Upper lobe of left lung (tissue), 6 donors: Measurements from ENCODE around the gene DNAJC12. TPM values are rescaled to one million over a fixed set of nuclear protein-coding genes. Genes with fewer than 3 reads are reported as not detected.
A peak's percentile ranks its signal among the peaks of the same experiment; 100 is the strongest.

Source experiments
- ATAC-seq, 2 donors: fragments of 200-7000 bp; cut with Tn5 transposase; one replicate each; pipeline ENCODE4 v1.9.1; 2022; ENCODE audit warnings: mild to moderate bottlenecking in 2 of 2, moderate library complexity in 2 of 2; ENCODE audit not compliant: low FRiP score in 2 of 2
- DNase-seq, 2 donors: peaks; one replicate each; pipeline ENCODE4 v3.0.0-alpha.2; 2019 to 2020
- H3K27ac ChIP-seq, 4 donors: fragments of 200-600 bp; sonication (generic); one replicate each; pipeline ENCODE4 v1.5.1; 2016 to 2019
- H3K27me3 ChIP-seq, 4 donors: fragments of 200-600 bp; sonication (generic); one replicate each; pipeline ENCODE4 v1.5.1; 2017 to 2019
- H3K36me3 ChIP-seq, 4 donors: fragments of 200-600 bp; sonication (generic); one replicate each; pipeline ENCODE4 v1.5.1; 2016 to 2019
- H3K4me1 ChIP-seq, 4 donors: fragments of 200-600 bp; sonication (generic); one replicate each; pipeline ENCODE4 v1.5.1; 2018 to 2019
- H3K4me3 ChIP-seq, 4 donors: fragments of 200-600 bp; sonication (generic); one replicate each; pipeline ENCODE4 v1.5.1; 2017 to 2019; ENCODE audit warnings: mild to moderate bottlenecking in 2 of 4, moderate library complexity in 1 of 4
- H3K9me3 ChIP-seq, 4 donors: fragments of 200-600 bp; sonication (generic); one replicate each; pipeline ENCODE4 v1.5.1; 2018 to 2019
- EP300 ChIP-seq, 4 donors: sonication (generic); formaldehyde crosslinking; IDR thresholded peaks; one replicate each; pipeline ENCODE4 v1.5.1; 2017; ENCODE audit warnings: antibody characterized with exemption in 4 of 4, control low read depth in 2 of 4
- POLR2A ChIP-seq, 4 donors: fragments of 450-650 bp; IDR thresholded peaks; one replicate each; pipeline ENCODE4 v1.5.1; 2016 to 2017; ENCODE audit warnings: antibody characterized with exemption in 4 of 4, mild to moderate bottlenecking in 2 of 4
- POLR2AphosphoS5 ChIP-seq, 2 donors: sonication (generic); formaldehyde crosslinking; IDR thresholded peaks; one replicate each; pipeline ENCODE4 v1.5.1; 2017; ENCODE audit warnings: antibody characterized with exemption in 2 of 2
- WGBS, 2 donors: methylation state at CpG; one replicate each; pipeline ENCODE4 v1.1.5; 2017 to 2018; 5-methylcytosine and 5-hydroxymethylcytosine counted together
- total RNA-seq, 6 donors: library from RNA; depleted of rRNA in 4 of 6; stranded (reverse); fragments of >200 nt in 4 of 6; gene quantifications; one replicate each; pipeline versions ENCODE4 v1.1.0 to v1.2.1, GENCODE V29; 2016 to 2021
- TF ChIP-seq, protein P1 (sequence below), 6 experiments: fragments of 450-650 bp in 4 of 6; fragments of 200-600 bp in 2 of 6; sonication (generic) in 2 of 6; IDR thresholded peaks; one replicate each; pipeline ENCODE4 v1.5.1; 2016 to 2019; ENCODE audit warnings: antibody characterized with exemption in 6 of 6
- donor health status: DM: no; HTN: no; CAD: no; lungs with moderate emphysema.
- donor health status: DM: no; HTN: yes; CAD: no; lungs with severe emphysema.

The DNAJC12 gene
- total RNA-seq, 6 donors from 2014 or later, result 0.60 to 2.7 (median 1.8) TPM; not detected in 1

DNA sequence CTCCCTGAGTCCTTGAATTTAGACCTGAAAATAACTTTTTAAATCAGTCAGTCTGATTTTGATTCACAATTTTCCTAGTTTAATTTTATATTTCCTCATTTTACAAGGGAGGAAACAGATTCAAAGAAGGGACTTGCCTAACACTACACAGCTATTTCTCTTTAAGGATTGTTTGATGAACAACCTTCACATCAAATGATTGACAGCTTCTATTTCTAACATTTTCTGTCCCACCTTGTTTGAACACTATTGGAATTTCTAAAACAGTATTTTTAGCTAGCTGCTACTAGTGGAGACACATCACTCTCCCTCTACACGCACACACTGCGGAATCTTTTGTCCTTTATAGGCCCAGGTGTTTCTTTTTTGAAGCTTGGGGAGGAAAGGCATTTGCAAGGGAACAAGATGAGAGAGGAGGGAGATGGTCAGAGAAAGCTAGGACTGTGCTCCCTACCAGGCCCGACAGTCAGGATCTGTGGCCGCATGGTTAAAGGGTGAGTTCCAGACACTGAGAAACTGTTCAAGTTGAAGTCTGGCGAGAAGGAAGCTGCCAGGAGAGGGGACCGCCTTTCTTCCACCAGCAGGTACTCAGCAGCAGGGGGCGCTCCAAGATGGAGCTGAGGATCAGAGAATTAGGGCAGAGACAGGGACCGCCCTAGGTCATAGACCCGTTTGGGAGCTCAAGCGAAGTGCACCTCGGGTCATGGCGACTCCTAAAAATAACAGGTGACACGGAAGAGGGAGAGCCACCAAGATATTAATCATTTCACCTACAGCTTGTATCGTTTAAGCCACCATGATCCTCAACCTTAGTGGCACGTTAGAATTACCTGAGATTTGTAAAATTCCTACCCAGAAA is 49.7 kb downstream of the DNAJC12 start:
- no peaks in the 10 kb centered on the region for H3K27me3 ChIP-seq
- H3K36me3 ChIP-seq, result no peaks in the 10 kb centered on the region
- no peak overlapping the region for H3K27ac ChIP-seq
- no peak overlapping the region for H3K4me3 ChIP-seq
- DNase-seq, result peak in 1 of 2 donors; percentile 38
- peak in 1 of 2 donors; percentile 74 for ATAC-seq
- 45 to 53% methylated on average over 15 of the region's 15 CpGs for WGBS, 2 donors
- TF ChIP-seq EP300 (IDR thresholded peaks at IDR 0.05) (no peak), POLR2AphosphoS5 (IDR thresholded peaks at IDR 0.05) (no peak), POLR2A (IDR thresholded peaks at IDR 0.05) (no peak)
- TF ChIP-seq, protein P1, sequence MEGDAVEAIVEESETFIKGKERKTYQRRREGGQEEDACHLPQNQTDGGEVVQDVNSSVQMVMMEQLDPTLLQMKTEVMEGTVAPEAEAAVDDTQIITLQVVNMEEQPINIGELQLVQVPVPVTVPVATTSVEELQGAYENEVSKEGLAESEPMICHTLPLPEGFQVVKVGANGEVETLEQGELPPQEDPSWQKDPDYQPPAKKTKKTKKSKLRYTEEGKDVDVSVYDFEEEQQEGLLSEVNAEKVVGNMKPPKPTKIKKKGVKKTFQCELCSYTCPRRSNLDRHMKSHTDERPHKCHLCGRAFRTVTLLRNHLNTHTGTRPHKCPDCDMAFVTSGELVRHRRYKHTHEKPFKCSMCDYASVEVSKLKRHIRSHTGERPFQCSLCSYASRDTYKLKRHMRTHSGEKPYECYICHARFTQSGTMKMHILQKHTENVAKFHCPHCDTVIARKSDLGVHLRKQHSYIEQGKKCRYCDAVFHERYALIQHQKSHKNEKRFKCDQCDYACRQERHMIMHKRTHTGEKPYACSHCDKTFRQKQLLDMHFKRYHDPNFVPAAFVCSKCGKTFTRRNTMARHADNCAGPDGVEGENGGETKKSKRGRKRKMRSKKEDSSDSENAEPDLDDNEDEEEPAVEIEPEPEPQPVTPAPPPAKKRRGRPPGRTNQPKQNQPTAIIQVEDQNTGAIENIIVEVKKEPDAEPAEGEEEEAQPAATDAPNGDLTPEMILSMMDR (IDR thresholded peaks at IDR 0.05), result peak in 5 of 6 experiments; percentile 33 to 48 (median 44)
- H3K4me1 ChIP-seq, result no peaks in the 10 kb centered on the region
- no peaks in the 10 kb centered on the region for H3K9me3 ChIP-seq

- H3K36me3 ChIP-seq, result no peaks in the 10 kb centered on the region
- H3K4me3 ChIP-seq, result no peak overlapping the region
- no peaks in the 10 kb centered on the region for H3K9me3 ChIP-seq
- TF ChIP-seq, protein P1 (IDR thresholded peaks at IDR 0.05), result no peak
- TF ChIP-seq POLR2AphosphoS5 (IDR thresholded peaks at IDR 0.05) (no peak), POLR2A (IDR thresholded peaks at IDR 0.05) (no peak), EP300 (IDR thresholded peaks at IDR 0.05) (no peak)
- no peak overlapping the region for H3K27ac ChIP-seq
- DNase-seq, result no peak
- WGBS, 2 donors, result 55 to 79% methylated on average over 1 of the region's 1 CpG
- ATAC-seq, result no peak
- no peaks in the 10 kb centered on the region for H3K27me3 ChIP-seq
- peaks cover 0 to under 1% (median 0%) of the 10 kb centered on the region in 4 donors for H3K4me1 ChIP-seq
Observed at GRCh38 chr10:67785098-67785497, 52.9 kb downstream of the DNAJC12 start.

DNA sequence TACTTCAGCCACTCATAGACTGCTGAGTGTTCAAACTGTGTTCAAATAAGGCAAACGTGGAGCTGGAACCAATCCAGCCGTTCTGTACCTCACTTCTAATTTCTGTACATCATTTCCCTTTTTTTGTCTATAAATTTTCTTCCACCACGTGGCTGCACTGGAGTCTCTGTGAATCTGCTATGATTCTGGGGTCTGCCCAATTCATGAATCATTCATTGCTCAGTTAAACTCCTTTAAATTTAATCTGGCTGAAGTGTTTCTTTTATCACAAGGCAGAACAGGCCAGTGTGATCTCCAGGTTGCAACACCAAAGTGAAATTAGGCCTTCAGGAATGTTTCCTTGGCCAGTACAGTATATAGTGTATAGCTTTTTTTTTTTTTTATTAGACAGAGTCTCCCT is 53.5 kb downstream of the DNAJC12 start:
- H3K9me3 ChIP-seq, result no peaks in the 10 kb centered on the region
- peaks cover 0 to 5% (median 0%) of the 10 kb centered on the region in 4 donors for H3K4me1 ChIP-seq
- no peaks in the 10 kb centered on the region for H3K36me3 ChIP-seq
- WGBS, 2 donors, result 21 to 23% methylated on average over 3 of the region's 3 CpGs
- TF ChIP-seq, protein P1 (IDR thresholded peaks at IDR 0.05), result no peak
- TF ChIP-seq POLR2A (IDR thresholded peaks at IDR 0.05) (no peak), POLR2AphosphoS5 (IDR thresholded peaks at IDR 0.05) (no peak), EP300 (IDR thresholded peaks at IDR 0.05) (no peak)
- ATAC-seq (no peak), DNase-seq (no peak)
- H3K4me3 ChIP-seq, result no peak overlapping the region
- no peak overlapping the region for H3K27ac ChIP-seq
- no peaks in the 10 kb centered on the region for H3K27me3 ChIP-seq

DNA sequence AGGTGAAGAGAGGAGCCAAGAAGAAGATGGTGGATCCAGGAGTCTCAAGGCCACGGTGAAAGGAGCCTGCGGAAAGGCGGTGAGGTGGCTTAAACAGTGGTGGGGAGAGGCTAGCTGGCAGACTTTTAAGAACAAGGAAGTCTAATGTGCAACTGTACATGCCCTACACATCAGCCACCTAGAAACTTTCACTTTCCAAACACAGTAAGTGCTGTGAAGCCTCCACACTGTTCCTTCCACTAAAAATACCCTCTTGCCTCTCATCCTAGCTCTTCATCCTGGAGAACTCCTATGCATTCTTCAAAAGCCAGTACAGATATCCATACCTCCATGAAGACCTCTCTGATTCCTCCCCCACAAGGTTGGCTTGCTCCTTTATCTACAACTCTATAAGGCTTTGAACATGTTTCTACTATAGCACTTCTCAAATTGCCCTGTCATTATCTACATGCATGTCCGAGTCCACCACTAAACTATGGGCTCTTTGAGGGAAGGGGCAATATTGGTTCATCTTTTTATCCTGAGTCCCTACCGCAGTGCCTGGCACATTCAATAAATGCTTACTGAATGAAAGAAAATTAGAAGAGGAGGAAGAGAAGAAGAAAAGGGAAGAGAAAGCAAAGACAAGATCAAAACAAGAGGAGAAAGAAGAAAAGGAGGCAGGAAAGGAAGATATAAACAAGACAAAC is 54.2 kb downstream of the DNAJC12 start:
- ATAC-seq, result peak in 1 of 2 donors; percentile 54
- WGBS, 2 donors, result 79 to 80% methylated on average over 5 of the region's 5 CpGs

More for the DNA sequence above, 54.2 kb downstream of the DNAJC12 start:
- TF ChIP-seq, protein P1 (IDR thresholded peaks at IDR 0.05), result no peak
- no peak for TF ChIP-seq EP300 (IDR thresholded peaks at IDR 0.05)
- DNase-seq, result no peak
- no peaks in the 10 kb centered on the region for H3K36me3 ChIP-seq
- H3K4me3 ChIP-seq, result no peak overlapping the region
- H3K4me1 ChIP-seq, result peaks cover 0 to 5% (median 0%) of the 10 kb centered on the region in 4 donors
- H3K27me3 ChIP-seq, result no peaks in the 10 kb centered on the region
- H3K27ac ChIP-seq, result no peak overlapping the region
- H3K9me3 ChIP-seq, result no peaks in the 10 kb centered on the region
